Measurements from ENCODE around the gene DCP1A. TPM values are rescaled to one million over a fixed set of nuclear protein-coding genes. Genes with fewer than 3 reads are reported as not detected.

The DCP1A gene
- total and polyA plus RNA-seq, 2 of the 13 experiments (the other 11 are each of a cell fraction or from before 2014, with no cell fraction given): 14.2 to 41.2 TPM

DNA sequence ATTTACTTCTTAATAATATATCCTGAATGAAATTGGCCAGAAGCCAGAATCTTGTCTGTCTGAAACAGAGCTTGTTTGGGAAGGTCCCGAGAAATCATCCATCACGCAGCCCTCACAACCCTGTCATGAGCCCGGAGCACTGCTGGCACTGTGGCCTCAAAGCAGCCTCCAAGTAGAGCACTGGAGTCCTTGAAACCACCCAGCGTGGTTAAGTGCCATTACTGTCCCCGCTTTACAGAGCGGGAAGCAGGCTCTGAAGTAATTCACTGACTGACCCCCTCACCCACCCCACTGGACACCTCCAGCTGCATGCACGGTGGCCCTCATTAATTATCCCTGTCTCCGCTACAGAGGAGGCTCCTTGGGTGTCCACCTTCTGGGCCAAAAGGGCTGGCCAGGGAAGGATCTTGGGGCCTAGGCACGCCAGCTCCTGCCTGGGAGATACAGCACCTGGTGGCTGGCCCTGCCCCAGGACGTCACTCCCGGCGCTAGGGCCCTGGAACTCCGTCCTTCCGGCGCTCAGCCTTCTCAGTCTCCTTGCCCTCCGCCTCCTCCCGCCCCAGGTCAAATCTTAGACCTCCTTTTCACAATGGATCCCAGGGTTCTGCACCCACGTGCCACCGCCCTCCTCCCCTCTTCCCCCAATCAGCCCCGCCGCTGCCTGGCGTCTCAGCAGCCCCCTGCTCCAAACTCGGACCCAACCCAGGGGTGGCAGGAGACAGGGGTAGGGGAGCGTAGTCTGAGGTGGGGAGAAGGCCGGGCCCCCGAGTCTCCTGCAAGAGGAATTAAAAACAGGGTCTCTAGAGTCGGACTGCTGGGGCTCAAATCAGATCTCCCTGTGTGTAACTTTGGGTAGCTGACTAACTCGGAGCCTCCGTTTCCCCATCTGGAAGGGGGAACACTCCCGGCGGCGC lies 92.6 kb downstream of the DCP1A start:
- intact Hi-C loops (cut with micrococcal nuclease; ENCODE audit: unreplicated experiment): loop anchor here (5.0 kb wide), 1 partner anchor 32 kb away; no protein-coding TSS in a partner anchor
- 3% methylated on average over 15 of the region's 32 CpGs for WGBS (ENCODE audit: low lambda C conversion rate)
- Histone ChIP-seq H3K9me3 (ENCODE audit: low read length) (no peaks in the 10 kb centered on the region), H4K20me1 (ENCODE audit: insufficient read depth, low read length) (peaks cover 48% of the 10 kb centered on the region), H2AFZ (ENCODE audit: low read length) (no peak overlapping the region), H3K79me2 (ENCODE audit: insufficient read depth, low read length) (peaks cover 57% of the 10 kb centered on the region), H3K27ac (ENCODE audit: extremely low read length, insufficient read depth, low read length) (peak overlapping the region; percentile 63), H3K9ac (ENCODE audit: insufficient read depth, low read depth, low read length) (peak overlapping the region; percentile 80), H3K4me3 (replicated peaks in 1 of 3; ENCODE audit: insufficient read depth in 1 of 3, low read depth in 2 of 3, low read length in 3 of 3) (peak overlapping the region; percentile 89 to 97 (median 93)), H3K27me3 (ENCODE audit: control insufficient read depth in 1 of 2, insufficient read depth in 2 of 2, low read length in 2 of 2) (no peaks in the 10 kb centered on the region; a peak in 1 of 5 replicates), H3K4me1 (ENCODE audit: insufficient read depth, low read length) (peaks cover 84% of the 10 kb centered on the region), H3K36me3 (replicated peaks in 1 of 2; ENCODE audit: control insufficient read depth in 1 of 2, insufficient read depth in 2 of 2, low read length in 2 of 2) (peaks cover 0 to 1% of the 10 kb centered on the region in 2 experiments; a peak in 2 of 5 replicates), H3K4me2 (ENCODE audit: low read depth, low read length) (peak overlapping the region; percentile 97)
- no peak for FAIRE-seq
- no peak for DNase-seq (ENCODE audit: low spot score)
- in situ Hi-C loops (cut with HindIII; ENCODE audit: extremely low pct_ligation_motif_present, low pct_unique_long_range_greater_than_20kb): no loop called here
- no TSS peak for BruUV-seq (replicated peaks)
- ChIA-PET CTCF (ENCODE audit: low intra/inter-chr PET ratio, low total read pairs) (no interaction called here), POLR2A (interaction anchor here (0.9 to 2.6 kb wide), 3 partner anchors 9 to 15 kb away, joined by 4 to 9 read pairs (median 5); no protein-coding TSS in a partner anchor)
- ATAC-seq: peak; percentile 54
- TF ChIP-seq MTA1 (CRISPR knock-in tag; IDR thresholded peaks at IDR 0.05; ENCODE audit: borderline replicate concordance) (0 out of 2 replicates have a peak, but pooled peaks have one; percentile 20), ZNF101 (CRISPR knock-in tag; IDR thresholded peaks at IDR 0.05; ENCODE audit: borderline replicate concordance, low read depth) (0 out of 2 replicates have a peak, but pooled peaks have one; percentile 51), ZNF773 (CRISPR knock-in tag; IDR thresholded peaks at IDR 0.05; ENCODE audit: borderline replicate concordance) (0 out of 2 replicates have a peak, but pooled peaks have one; percentile 26), ZNF598 (CRISPR knock-in tag; IDR thresholded peaks at IDR 0.05; ENCODE audit: borderline replicate concordance) (peak; percentile 30; the same call in 1 of the 2 replicates), TAF1 (CRISPR knock-in tag; IDR thresholded peaks at IDR 0.05) (peak; percentile 14; the same call in 1 of the 2 replicates), ZNF124 (CRISPR knock-in tag; IDR thresholded peaks at IDR 0.05) (0 out of 2 replicates have a peak, but pooled peaks have one; percentile 29), MYC (CRISPR knock-in tag; IDR thresholded peaks at IDR 0.05; ENCODE audit: borderline replicate concordance) (peak; percentile 57; the same call in 1 of the 2 replicates), CREM (IDR thresholded peaks at IDR 0.05) (0 out of 2 replicates have a peak, but pooled peaks have one; percentile 30), CREM (CRISPR knock-in tag; IDR thresholded peaks at IDR 0.05) (no peak)
- TF ChIP-seq, protein P1, sequence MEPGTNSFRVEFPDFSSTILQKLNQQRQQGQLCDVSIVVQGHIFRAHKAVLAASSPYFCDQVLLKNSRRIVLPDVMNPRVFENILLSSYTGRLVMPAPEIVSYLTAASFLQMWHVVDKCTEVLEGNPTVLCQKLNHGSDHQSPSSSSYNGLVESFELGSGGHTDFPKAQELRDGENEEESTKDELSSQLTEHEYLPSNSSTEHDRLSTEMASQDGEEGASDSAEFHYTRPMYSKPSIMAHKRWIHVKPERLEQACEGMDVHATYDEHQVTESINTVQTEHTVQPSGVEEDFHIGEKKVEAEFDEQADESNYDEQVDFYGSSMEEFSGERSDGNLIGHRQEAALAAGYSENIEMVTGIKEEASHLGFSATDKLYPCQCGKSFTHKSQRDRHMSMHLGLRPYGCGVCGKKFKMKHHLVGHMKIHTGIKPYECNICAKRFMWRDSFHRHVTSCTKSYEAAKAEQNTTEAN (CRISPR knock-in tag; conservative IDR thresholded peaks at IDR 0.05): 0 out of 2 replicates have a peak, but pooled peaks have one; percentile 10
- TF ChIP-seq, protein P2, sequence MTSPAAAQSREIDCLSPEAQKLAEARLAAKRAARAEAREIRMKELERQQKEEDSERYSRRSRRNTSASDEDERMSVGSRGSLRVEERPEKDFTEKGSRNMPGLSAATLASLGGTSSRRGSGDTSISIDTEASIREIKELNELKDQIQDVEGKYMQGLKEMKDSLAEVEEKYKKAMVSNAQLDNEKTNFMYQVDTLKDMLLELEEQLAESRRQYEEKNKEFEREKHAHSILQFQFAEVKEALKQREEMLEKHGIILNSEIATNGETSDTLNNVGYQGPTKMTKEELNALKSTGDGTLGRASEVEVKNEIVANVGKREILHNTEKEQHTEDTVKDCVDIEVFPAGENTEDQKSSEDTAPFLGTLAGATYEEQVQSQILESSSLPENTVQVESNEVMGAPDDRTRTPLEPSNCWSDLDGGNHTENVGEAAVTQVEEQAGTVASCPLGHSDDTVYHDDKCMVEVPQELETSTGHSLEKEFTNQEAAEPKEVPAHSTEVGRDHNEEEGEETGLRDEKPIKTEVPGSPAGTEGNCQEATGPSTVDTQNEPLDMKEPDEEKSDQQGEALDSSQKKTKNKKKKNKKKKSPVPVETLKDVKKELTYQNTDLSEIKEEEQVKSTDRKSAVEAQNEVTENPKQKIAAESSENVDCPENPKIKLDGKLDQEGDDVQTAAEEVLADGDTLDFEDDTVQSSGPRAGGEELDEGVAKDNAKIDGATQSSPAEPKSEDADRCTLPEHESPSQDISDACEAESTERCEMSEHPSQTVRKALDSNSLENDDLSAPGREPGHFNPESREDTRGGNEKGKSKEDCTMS (CRISPR knock-in tag; conservative IDR thresholded peaks at IDR 0.05): no peak
- TF ChIP-seq, protein P3, sequence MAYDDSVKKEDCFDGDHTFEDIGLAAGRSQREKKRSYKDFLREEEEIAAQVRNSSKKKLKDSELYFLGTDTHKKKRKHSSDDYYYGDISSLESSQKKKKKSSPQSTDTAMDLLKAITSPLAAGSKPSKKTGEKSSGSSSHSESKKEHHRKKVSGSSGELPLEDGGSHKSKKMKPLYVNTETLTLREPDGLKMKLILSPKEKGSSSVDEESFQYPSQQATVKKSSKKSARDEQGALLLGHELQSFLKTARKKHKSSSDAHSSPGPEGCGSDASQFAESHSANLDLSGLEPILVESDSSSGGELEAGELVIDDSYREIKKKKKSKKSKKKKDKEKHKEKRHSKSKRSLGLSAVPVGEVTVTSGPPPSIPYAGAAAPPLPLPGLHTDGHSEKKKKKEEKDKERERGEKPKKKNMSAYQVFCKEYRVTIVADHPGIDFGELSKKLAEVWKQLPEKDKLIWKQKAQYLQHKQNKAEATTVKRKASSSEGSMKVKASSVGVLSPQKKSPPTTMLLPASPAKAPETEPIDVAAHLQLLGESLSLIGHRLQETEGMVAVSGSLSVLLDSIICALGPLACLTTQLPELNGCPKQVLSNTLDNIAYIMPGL (CRISPR knock-in tag; IDR thresholded peaks at IDR 0.05; ENCODE audit: borderline replicate concordance in 1 of 2, low read depth in 1 of 2): peak in 1 of 2 experiments; percentile 64; a peak in 2 of 4 replicates
- TF ChIP-seq, protein P4, sequence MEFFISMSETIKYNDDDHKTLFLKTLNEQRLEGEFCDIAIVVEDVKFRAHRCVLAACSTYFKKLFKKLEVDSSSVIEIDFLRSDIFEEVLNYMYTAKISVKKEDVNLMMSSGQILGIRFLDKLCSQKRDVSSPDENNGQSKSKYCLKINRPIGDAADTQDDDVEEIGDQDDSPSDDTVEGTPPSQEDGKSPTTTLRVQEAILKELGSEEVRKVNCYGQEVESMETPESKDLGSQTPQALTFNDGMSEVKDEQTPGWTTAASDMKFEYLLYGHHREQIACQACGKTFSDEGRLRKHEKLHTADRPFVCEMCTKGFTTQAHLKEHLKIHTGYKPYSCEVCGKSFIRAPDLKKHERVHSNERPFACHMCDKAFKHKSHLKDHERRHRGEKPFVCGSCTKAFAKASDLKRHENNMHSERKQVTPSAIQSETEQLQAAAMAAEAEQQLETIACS (CRISPR knock-in tag; IDR thresholded peaks at IDR 0.05): 0 out of 2 replicates have a peak, but pooled peaks have one; percentile 15
